GM19324 (cell line): Measurements from ENCODE around the gene AURKB.
A peak's percentile ranks its signal among the peaks of the same experiment; 100 is the strongest.

ENCODE experiments used
- ATAC-seq: cut with Tn5 transposase; IDR thresholded peaks from one replicate; pipeline ENCODE4 v1.9.1; 2021; ENCODE audit warnings: mild to moderate bottlenecking, moderate library complexity; ENCODE audit not compliant: unreplicated experiment, low FRiP score

Gene AURKB

DNA sequence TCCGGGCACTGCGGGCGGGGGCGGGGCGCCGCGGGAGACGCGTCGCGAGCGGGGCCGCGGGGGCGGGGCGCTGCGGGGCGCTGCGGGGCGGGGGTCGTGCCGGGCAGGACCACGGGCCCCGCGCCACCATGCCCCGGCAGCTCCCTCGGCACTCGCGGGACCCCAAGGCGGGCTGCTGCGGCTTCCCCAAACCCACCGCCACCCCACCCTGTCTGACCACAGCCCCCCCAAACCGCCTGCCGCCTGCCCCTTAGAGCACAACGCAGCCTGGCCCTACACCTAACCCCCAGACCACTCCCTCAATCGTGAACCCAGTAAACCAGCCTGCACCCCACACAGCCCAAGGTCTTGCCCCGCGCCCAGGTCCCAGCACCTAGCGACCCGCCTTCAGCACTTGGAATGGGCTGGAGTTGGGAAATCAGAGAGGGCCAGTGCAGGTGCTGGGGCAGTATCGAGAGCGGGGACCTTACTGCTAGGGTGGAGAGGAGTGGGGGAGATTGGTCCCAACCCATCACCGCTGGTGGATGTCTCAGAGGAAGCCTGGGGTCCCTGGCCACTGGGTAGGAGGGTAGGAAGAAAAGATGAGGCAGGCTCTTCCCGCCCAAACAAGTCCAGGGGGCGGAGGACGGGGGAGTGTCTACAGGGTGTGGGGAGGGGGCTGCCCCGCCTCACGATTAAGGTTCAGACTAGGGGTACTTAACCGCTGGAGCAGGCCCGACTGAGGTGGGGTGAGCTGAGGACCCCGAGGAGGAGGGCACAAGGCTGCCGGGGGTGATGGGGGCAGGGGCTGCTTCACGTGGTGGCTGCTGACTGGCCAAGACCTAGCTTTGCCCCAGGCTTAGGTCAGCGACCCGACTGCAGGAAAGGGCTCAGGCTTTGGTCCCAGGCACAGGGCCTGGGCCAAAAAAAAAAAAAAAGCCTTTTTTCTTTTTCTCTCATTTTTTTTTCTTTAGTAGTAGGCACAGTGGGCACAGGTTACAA, 47.1 kb downstream of the AURKB start:
- peak; percentile 8 for ATAC-seq

DNA sequence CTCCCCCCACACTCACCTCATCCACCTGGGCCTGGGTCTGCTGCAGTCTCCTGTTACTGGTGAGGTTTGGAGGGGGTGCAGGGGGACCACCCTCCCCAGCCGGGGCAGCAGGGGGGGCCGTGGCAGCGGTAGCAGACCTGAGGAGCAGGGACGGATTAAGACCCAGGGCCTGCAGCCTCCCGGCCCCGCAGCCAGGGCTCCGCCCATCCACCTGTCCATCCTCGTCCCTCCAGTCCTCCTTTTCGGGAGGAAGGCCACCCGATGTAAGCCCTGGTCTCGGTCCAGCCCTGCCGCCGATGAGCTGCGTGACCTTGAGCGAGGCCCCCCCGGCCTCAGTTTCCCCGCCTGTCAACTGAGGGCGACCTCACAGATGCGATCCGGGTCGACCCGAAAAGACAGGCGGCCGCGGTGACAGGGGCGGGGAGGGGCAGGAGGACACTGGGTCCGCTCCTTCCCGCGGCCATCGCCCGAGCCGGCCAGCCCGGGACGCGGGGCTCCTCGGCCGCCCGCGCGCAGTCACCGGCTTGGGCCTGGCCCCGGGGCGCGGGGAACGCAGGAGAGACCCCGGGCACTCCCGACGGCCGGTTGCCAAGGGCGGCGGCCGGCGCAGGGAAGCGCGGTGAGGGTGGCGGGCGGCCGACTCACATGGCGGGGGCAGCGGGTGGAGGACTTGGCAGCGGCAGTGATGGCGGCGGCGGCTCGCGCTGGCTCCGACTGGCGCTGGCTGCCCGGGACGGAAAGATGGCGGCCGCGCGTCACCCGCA, 48.0 kb downstream of the AURKB start, which contains the start of gene VAMP2:
Gene VAMP2 (minus strand): TSS at position 716 of the 764 bp plus-strand sequence. CDS start 69 bp downstream, at position 647.
- peak; percentile 45 for ATAC-seq

DNA sequence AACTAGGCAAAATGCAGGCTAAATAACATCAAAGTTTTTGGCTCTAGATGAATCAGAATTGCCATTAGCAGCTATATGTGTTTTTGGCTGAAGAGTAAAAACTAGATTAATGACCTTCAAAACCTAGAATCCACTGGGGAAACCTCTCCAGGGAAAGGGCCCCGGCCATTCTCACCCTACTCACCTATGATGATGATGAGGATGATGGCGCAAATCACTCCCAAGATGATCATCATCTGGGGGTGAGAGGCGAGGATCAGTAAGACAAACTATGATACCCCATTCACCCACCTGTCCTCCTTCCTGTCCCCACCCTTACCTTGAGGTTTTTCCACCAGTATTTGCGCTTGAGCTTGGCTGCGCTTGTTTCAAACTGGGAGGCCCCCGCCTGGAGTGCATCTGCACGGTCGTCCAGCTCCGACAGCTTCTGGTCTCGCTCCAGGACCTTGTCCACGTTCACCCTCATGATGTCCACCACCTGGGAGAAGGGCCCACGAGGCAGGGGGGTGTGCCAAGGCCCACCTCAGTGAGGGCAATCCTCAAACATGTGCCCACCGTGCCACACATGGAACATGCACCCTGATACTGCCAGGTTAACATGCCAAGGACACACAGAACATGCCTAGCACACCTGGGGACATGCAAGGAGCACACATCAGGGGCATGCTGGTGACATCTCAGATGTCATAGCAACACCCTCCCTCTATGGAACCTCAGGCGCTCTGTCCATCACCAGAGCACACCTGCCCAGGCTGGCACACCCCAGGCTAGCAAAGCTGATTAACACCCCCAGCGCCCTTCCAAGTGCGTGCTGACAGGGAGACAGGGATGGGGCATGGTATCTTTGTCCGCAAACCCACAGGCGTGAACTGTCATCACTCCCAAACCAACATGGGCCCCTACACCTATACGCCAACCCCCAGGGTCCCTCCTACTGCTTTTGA, 48.8 kb downstream of the AURKB start:
- no peak for ATAC-seq

DNA sequence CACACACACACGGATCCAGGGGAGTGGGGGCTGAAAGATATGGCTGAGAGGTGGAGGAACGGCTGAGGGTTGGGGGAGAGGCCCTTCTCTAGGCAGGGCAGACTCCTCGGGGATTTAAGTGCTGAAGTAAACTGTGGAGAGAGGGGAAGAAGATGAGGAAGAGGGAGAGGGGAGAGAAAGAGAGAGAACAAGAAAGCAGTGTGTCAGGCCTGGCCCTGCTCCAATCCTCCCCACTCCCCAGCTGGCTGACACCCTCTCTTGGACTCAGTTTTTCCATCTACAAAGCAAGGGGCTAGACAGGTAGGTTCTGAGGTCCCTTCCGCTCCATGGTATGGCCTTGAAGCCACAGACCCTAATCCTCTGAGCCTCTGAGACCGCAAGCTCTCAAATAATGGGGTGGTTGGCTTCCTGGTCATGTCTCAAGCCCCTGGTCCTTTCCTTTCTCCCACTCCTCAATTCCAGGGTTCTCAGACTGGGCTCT, 49.6 kb downstream of the AURKB start:
- ATAC-seq, result no peak

DNA sequence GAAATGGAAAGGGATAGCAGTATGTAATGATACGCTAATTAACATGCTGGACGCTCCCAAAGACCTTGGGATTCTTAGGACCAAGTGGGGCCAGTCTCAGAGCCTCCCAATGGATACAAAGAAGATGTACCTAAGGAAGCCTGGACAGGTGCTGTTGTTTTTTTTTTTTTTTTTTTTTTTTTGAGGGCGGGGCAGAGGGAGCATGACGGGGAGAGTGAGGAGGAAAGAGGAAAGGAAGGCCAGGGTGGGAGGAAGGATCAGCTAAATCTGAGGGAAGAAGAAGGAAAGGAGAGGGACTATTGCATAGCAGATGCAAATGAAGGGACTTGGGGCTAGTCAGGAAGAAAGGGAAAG, 50.2 kb downstream of the AURKB start:
- ATAC-seq, result no peak

DNA sequence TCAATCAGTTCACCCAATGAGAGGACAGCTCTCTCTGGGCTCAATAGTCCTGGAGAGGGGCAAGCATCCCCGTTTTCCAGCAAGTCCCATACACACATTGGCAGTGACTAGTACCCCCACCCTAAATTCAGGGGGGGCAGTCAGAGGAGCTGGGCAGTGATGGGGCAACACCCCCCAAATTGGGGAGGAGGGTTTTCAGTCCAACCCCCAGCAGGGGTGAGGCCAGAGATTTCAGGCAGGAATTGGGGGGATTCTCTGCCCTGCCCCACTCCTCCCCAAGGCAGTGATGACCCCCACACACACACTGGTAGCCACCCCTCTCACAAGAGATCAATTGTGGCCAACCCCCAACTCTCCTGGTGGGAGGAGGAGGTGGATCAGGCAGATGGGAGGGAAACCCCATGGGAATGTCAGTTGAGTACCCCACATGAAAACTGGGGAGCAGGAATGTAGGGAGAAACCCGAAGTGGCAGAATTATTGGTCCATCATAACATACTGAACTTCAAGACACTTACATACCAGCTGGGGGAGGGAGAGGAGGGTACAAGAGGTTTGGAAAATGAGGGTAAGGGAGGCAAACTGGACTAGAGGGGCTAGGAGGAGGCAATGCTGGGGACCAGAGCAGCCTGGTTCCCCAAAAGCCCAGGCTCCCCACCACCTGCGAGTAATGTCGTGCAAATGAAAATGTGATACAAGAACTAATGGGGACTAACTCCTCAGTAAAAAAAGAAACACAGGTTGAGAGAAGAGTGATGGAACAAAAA, 50.7 kb downstream of the AURKB start:
- ATAC-seq, result no peak

DNA sequence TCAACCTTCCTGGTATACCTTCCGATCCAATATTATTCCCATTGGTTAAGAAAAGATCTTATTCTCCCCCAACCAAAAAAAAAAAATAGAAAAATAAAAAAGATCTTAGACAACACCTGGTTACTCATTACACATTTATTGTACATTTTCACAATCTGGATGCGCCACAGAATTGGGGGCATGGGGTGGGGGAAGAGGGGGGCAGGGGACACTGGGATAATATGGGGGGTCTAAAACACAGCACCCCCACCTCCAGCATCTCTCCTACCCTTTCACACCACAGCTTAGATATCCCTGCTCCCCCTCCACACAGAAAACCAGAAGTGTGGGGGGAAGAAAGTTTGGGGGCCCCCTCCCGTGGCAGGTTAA, 51.4 kb downstream of the AURKB start:
- ATAC-seq, result no peak

DNA sequence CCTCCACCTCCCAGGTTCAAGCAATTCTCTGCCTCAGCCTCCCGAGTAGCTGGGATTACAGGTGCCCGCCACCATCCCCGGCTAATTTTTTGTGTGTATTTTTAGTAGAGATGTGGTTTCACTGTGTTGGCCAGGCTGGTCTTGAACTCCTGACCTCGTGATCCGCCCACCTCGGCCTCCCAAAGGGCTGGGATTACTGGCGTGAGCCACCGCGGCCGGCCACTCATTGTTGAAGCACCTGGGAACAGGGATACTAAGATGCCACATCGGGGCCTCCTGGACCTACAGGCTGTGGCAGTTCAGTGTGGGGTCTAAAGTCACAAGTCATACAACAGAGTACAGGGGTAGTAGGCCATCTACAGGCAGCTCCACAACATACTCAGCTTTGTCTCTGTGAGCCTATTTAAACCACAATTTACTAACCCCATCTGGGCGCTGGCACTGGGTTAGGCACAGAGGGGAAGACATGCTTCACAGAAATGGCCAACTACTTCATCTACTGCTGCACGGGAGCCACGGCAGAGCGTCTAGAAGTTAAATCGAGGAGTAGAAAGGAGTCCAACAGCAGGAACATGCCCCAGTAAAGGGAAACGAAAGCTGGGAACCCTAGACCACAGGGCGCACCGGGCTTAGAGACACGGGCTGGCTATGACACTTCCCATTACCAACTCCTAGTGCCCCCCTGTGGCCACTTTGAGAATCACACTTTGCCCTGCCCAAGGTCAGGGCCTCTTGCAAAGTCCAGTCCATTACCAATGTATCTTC, 51.9 kb downstream of the AURKB start:
- ATAC-seq, result no peak

DNA sequence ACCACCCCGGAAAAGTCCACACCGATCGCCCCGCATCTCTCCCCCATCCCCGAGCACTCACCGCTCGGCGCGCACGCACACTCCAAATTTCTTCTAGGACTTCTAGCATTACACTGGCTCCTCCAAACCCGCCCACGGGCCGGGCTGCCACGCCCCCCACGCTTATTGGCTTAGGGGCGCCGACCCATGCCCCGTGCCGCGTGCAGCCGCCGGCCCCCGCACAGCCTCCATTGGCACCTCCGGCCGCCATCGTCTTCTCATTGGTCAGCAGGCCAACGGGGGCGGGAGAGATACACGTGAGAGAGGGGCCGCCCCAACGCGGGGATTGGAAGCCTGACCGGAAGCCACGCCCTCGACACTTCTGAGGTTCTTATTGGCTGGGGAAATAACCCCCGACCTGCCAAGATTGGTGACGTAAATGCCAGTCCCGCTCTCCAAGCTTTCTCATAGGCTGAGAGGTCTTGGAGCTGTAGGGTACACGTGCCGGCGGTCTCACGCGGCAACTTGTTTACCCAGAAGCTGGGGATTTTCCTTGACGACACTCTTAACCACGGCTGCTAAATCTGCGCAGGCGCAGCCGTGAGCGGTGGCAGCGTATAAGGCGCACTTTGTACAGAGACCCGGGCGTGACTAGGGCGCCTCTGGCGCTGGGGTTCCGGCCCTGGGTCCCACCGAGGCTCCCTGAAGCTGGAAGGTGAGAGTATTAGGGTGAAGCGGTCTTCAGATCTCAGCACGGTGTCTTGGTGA, 54.0 kb downstream of the AURKB start:
- peak; percentile 87 for ATAC-seq

DNA sequence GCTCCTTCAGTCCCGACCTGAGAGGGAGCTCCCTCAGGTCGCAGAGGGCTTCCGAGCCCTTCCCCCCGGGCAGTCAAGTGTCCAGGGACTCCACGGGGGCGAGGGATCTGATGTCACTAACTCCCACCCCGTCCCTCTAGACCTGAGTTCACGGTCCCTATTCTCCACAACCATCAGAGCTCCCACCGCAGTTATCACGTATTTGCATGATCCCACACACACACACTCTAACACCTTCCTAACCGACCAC, 54.5 kb downstream of the AURKB start:
- ATAC-seq, result no peak

DNA sequence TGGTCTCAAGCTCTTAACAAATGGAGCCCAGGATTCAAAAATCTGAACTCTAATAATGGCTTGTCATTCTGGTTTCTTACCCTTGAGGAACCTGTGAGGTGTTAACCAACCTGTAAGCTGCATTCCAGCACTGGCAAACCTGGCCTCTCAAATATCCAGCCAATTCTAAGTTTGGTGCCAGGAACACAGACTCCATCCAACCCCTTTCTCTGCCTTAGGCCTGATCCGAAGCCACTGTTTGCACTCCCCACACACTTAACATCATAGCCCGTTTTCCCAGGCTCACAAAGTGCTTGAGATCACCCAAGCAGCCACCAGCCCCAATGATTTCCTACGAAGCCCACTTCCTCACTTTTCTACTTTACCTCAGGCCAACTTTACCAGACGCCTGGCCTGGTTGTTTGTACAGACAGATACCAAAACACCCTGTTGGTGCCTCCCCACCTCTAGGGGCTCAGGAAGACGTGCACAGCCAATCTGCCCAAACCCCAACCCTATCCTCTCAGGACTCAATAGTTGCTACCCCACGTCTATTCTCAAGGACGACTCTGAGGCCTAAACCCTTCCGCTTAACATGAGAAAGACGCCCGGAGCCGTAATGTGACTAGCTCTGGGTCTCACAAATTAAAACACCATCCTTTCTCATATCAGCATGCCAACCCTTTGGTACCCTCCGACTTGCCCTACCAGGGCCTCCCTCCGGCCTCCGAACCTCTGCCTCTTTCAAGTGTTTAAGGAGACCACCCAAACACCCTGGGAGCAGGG, 55.0 kb downstream of the AURKB start:
- no peak for ATAC-seq
